Inferior parietal cortex (tissue), 1 donor: ENCODE results near the gene PSMA2.
"Not testable (repeated sequence)": the region's sequence is repeated elsewhere in the genome, so short reads cannot be mapped to it uniquely, and the experiment has no call there.

Source experiments
- DNase-seq: peaks from one replicate; pipeline ENCODE4 v3.0.0-alpha.2; 2016; ENCODE audit errors: extremely low spot score

Gene PSMA2

GRCh38 chr7:42907316-42907715 lies 24.7 kb downstream of the PSMA2 start:
- no peak for DNase-seq

GRCh38 chr7:42906181-42906580 lies 25.8 kb downstream of the PSMA2 start:
- DNase-seq = no peak

DNA sequence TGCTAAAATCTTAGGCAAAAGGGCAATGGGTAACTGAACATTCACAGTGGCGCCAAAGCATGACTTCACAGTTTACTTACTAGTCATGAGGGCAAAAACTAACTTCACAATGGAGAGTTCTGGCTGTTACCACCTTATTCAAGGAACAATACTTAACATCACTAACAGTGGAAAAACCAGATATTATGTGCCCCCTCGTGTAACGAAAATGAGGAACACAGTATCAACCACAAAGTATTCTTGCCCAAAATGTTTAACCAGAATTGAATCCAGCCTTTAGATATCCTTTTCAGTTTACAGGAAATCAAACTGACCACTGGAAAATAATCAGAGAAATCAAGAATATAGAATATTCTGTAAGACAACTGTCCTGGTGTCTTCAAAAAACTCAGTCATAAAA lies 29.6 kb downstream of the PSMA2 start:
- DNase-seq = no peak

GRCh38 chr7:42900842-42901241 lies 31.1 kb downstream of the PSMA2 start:
- no peak for DNase-seq

- no peak for DNase-seq
Observed at GRCh38 chr7:42893346-42894240, 38.4 kb downstream of the PSMA2 start.

DNA sequence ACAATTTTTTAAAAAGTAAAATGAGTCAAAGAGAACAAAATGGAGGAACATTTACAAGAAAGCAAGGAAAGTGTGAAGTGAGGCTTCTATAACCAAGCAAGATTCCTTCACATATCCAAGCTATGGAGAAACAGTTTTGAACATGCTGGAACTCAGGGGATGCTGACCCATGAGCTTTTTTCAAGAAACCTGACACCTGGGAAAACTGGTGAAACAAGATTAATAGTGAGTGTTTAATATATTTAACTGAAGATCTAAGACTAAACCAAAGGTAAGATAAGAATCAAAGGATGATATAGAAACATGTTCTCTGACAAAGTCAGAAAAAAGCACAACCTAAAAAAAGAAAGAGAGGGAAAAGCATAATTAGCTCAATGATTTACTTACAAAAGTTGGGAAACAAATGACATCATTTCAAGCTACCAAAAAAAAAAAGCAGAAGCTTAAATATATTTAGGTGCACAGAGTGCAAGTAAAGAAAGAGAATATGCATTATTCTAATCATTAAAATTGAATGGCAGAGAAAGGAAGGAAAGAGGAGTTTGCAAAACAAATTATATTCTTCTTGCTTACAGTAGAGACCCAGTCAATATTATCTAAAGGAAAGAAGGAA lies 45.0 kb downstream of the PSMA2 start:
- DNase-seq = no peak

DNA sequence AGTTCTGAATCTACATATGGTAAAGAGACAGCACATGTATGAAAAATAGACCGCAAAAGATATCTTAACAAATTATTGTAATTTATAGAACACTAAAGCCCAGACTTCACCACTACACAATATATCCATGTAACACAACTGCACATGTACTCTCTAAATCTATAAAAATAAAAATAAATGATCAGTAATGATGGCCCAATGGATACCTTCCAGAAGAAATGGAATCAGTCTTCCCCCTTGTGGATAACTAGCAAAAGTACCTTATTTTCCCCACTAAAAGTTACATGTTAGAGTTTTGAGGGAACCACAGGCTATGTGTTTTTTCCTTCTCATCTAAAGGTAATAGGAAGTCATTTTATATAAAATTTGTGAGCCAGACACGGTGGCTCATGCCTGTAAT lies 45.8 kb downstream of the PSMA2 start:
- DNase-seq = no peak

GRCh38 chr7:42885183-42885582 lies 46.8 kb downstream of the PSMA2 start:
- not testable (repeated sequence) for DNase-seq

GRCh38 chr7:42883950-42884349 lies 48.0 kb downstream of the PSMA2 start:
- DNase-seq = no peak

GRCh38 chr7:42880392-42880791 lies 51.6 kb downstream of the PSMA2 start:
- no peak for DNase-seq

GRCh38 chr7:42878303-42878702 lies 53.7 kb downstream of the PSMA2 start:
- no peak for DNase-seq

GRCh38 chr7:42877862-42878261 lies 54.1 kb downstream of the PSMA2 start:
- no peak for DNase-seq

- DNase-seq = peak; percentile 78
Observed at GRCh38 chr7:42876182-42877068, 55.5 kb downstream of the PSMA2 start.

DNA sequence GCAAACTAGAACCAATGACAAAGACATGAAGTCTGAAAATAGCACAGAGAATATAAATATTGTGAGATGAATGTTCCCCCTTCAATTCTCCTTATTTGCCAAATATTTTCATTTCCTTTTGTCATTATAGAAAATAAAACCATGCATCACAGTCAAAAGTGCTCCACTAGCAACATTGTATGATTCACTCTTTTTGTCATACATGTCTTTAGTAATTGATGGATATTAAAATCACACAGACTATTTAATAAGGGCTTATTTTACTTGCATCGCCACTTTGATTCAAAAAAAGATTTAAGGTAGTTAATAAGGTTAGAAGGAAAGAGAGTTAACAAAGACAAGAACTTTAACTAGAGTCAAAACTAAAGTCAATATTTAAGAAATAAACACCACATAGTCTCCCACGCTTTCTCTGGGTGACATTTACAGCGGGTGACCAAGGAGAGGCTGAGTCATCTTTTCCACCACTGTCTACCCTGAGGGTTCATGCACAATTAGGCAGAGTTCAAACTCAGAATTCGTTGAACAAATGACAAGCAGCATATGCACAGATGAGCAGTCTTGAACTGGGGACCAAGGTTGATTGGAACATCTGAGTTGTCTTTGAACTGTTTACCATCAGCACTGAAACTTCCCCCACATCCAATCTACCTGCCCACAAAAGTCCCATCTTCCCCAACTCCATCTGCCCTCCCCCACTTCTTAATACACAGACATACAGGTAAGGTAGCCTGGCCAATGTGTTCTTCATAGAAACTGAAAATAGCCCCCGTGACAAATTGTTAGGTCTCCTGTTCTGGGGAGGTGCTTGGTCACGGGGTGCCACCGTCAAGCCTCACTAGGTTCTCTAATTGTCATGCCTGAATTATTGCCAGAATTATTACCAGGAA lies 62.6 kb downstream of the PSMA2 start:
- no peak for DNase-seq

DNA sequence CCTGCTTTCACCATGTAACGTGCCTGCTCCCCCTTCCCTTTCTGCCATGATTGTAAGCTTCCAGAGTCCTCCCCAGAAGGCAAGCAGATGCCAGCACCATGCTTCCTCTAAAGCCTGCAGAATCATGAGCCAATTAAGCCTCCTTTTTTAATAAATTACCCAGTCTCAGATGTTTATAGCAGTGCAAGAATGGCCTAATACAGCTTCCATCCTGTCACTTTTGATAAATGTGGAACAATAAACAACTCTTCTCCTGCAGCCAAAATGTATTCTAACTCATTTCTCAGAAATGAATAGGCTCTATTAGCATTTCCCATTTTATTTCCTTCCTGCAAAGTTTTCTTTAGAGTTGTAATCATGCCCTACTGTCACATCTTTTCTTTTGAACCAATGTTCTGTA lies 63.5 kb downstream of the PSMA2 start:
- no peak for DNase-seq
